GM23338 (cell line): Measurements from ENCODE around the gene PFKP. TPM values are rescaled to one million over a fixed set of nuclear protein-coding genes. Genes with fewer than 3 reads are reported as not detected.

Experiments used
- ATAC-seq: fragments of 200-7000 bp; cut with Tn5 transposase; 3 replicates; pipeline ENCODE4 v1.9.1; 2020
- DNase-seq: peaks from one replicate; pipeline ENCODE4 v3.0.0-alpha.2; 2015; ENCODE audit warnings: low spot score
- H2AFZ ChIP-seq: fragments of 200-600 bp; sonication (generic); 2 replicates; pipeline ENCODE4 v1.8.0; 2016; ENCODE audit warnings: antibody characterized with exemption, mild to moderate bottlenecking, moderate library complexity
- H3F3A ChIP-seq: fragments of 200-600 bp; sonication (generic); replicated peaks from 2 replicates; pipeline ENCODE4 v1.8.0; 2017; ENCODE audit warnings: antibody characterized with exemption, mixed run types, low read depth
- H3K27ac ChIP-seq: fragments of 200-600 bp; sonication (generic); 2 replicates; pipeline ENCODE4 v1.6.1; 2016; ENCODE audit warnings: low read depth
- H3K27me3 ChIP-seq: fragments of 200-600 bp; sonication (generic); 2 replicates; pipeline ENCODE4 v1.8.0; 2016; ENCODE audit warnings: mild to moderate bottlenecking, mixed run types, moderate library complexity; ENCODE audit not compliant: insufficient read depth
- H3K36me3 ChIP-seq: fragments of 200-600 bp; sonication (generic); 2 replicates; pipeline ENCODE4 v1.8.0; 2016; ENCODE audit warnings: mild to moderate bottlenecking; ENCODE audit not compliant: insufficient read depth
- H3K4me1 ChIP-seq: fragments of 200-600 bp; sonication (generic); 2 replicates; pipeline ENCODE4 v1.8.0; 2016; ENCODE audit warnings: mild to moderate bottlenecking, moderate library complexity; ENCODE audit not compliant: insufficient read depth
- H3K4me2 ChIP-seq: fragments of 200-600 bp; sonication (generic); 2 replicates; pipeline ENCODE4 v1.7.1; 2017; ENCODE audit warnings: mixed run types
- H3K4me3 ChIP-seq: fragments of 200-600 bp; sonication (generic); 2 replicates; pipeline ENCODE4 v1.6.1; 2016; ENCODE audit warnings: mixed run types
- H3K79me2 ChIP-seq: fragments of 200-600 bp; sonication (generic); replicated peaks from 2 replicates; pipeline ENCODE4 v1.8.0; 2017; ENCODE audit warnings: mild to moderate bottlenecking; ENCODE audit not compliant: insufficient read depth
- H3K9me2 ChIP-seq: fragments of 200-600 bp; sonication (generic); 2 replicates; pipeline ENCODE4 v1.8.0; 2017; ENCODE audit not compliant: insufficient read depth
- H4K20me1 ChIP-seq: fragments of 200-600 bp; sonication (generic); replicated peaks from 2 replicates; pipeline ENCODE4 v1.8.0; 2017; ENCODE audit warnings: mild to moderate bottlenecking; ENCODE audit not compliant: insufficient read depth
- H3K27ac Mint-ChIP-seq: 2 replicates; pipeline ENCODE4 v1.8.0; 2020; ENCODE audit warnings: inconsistent platforms, mild to moderate bottlenecking, moderate library complexity, mixed read lengths
- H3K27me3 Mint-ChIP-seq: 3 replicates; pipeline ENCODE4 v1.8.0; 2022; ENCODE audit warnings: low read depth, mild to moderate bottlenecking, moderate library complexity, mixed read lengths, inconsistent platforms; ENCODE audit not compliant: insufficient read depth, poor library complexity
- H3K36me3 Mint-ChIP-seq: 3 replicates; pipeline ENCODE4 v1.8.0; 2021; ENCODE audit warnings: low read depth, mild to moderate bottlenecking, inconsistent platforms, moderate library complexity, mixed read lengths
- H3K4me1 Mint-ChIP-seq: 3 replicates; pipeline ENCODE4 v1.8.0; 2020; ENCODE audit warnings: mild to moderate bottlenecking, inconsistent platforms, mixed read lengths
- H3K4me3 Mint-ChIP-seq: 3 replicates; pipeline ENCODE4 v1.8.0; 2021; ENCODE audit warnings: moderate library complexity, mild to moderate bottlenecking, inconsistent platforms, mixed read lengths
- H3K9me3 Mint-ChIP-seq: 3 replicates; pipeline ENCODE4 v1.8.0; 2020; ENCODE audit warnings: moderate library complexity, mild to moderate bottlenecking, inconsistent platforms, mixed read lengths
- CREB1 ChIP-seq: fragments of 250-450 bp; sonication (Bioruptor Pico); IDR thresholded peaks from 2 replicates; pipeline ENCODE4 v1.5.0; 2020; ENCODE audit warnings: low read depth, mild to moderate bottlenecking, moderate library complexity
- CTCF ChIP-seq, 2 experiments: fragments of 200-600 bp in 1 of 2; sonication (generic) in 1 of 2; conservative IDR thresholded peaks; 2 replicates each; pipeline versions ENCODE4 v1.5.1 to v1.6.1; 2016 to 2017; ENCODE audit warnings: antibody characterized with exemption in 2 of 2, low read depth in 2 of 2, mild to moderate bottlenecking in 2 of 2, moderate library complexity in 1 of 2
- ETS1 ChIP-seq: IDR thresholded peaks from 2 replicates; pipeline ENCODE4 v1.6.1; 2016; ENCODE audit warnings: antibody characterized with exemption
- EZH2 ChIP-seq: fragments of 200-600 bp; sonication (generic); IDR thresholded peaks from one replicate; pipeline ENCODE4 v1.8.0; 2017; ENCODE audit warnings: antibody characterized with exemption, mild to moderate bottlenecking, low read depth; ENCODE audit not compliant: unreplicated experiment
- EZH2phosphoT487 ChIP-seq: fragments of 200-600 bp; sonication (generic); IDR thresholded peaks from one replicate; pipeline ENCODE4 v1.8.1; 2018; ENCODE audit warnings: antibody characterized with exemption; ENCODE audit not compliant: unreplicated experiment
- JUNB ChIP-seq: IDR thresholded peaks from one replicate; pipeline ENCODE4 v1.6.1; 2016; ENCODE audit warnings: antibody characterized with exemption; ENCODE audit not compliant: unreplicated experiment
- NANOG ChIP-seq: IDR thresholded peaks from 2 replicates; pipeline ENCODE4 v1.6.1; 2016; ENCODE audit warnings: antibody characterized with exemption, borderline replicate concordance
- POLR2AphosphoS5 ChIP-seq: IDR thresholded peaks from 2 replicates; pipeline ENCODE4 v1.6.1; 2016; ENCODE audit warnings: antibody characterized with exemption, low read depth
- REST ChIP-seq: IDR thresholded peaks from one replicate; pipeline ENCODE4 v1.6.1; 2018; ENCODE audit warnings: antibody characterized with exemption; ENCODE audit not compliant: unreplicated experiment
- STAT1 ChIP-seq: IDR thresholded peaks from one replicate; pipeline ENCODE4 v1.6.1; 2016; ENCODE audit warnings: antibody characterized with exemption; ENCODE audit not compliant: unreplicated experiment
- ZNF114 ChIP-seq: fragments of 250-450 bp; sonication (Bioruptor Pico); IDR thresholded peaks from 2 replicates; pipeline ENCODE4 v1.5.0; 2020; ENCODE audit warnings: mild to moderate bottlenecking, moderate library complexity
- ZNF331 ChIP-seq: fragments of 250-450 bp; sonication (Bioruptor Pico); IDR thresholded peaks from 2 replicates; pipeline ENCODE4 v1.5.0; 2020; ENCODE audit warnings: low read depth, mild to moderate bottlenecking, moderate library complexity
- ZNF462 ChIP-seq: fragments of 250-450 bp; sonication (Bioruptor Pico); IDR thresholded peaks from 2 replicates; pipeline ENCODE4 v1.5.0; 2020; ENCODE audit warnings: mild to moderate bottlenecking, moderate library complexity
- polyA plus RNA-seq: library from polyadenylated mRNA; unstranded; fragments of >200 nt; fragmentation: Nextera tagmentation; extraction: Ambion mirVana; gene quantifications from 2 replicates; pipeline ENCODE4 v1.2.1, GENCODE V29; 2016
- total RNA-seq: library from RNA; depleted of rRNA; stranded (reverse); fragments of >200 nt; shearing (Covaris generic); gene quantifications from 2 replicates; pipeline ENCODE4 v1.2.3, GENCODE V29; 2014

The PFKP gene
- total and polyA plus RNA-seq, 2 experiments from 2014 or later = 56.3 to 120 TPM

- TF ChIP-seq EZH2 (no peak), ZNF331 (CRISPR knock-in tag) (no peak), ETS1 (no peak), STAT1 (no peak), ZNF114 (CRISPR knock-in tag) (no peak), REST (no peak), ZNF462 (CRISPR knock-in tag) (no peak), CTCF (conservative IDR thresholded peaks at IDR 0.05; ENCODE audit: low read depth in 2 of 2) (no peak), JUNB (no peak), CREB1 (CRISPR knock-in tag) (no peak), POLR2AphosphoS5 (no peak), NANOG (no peak), EZH2phosphoT487 (no peak)
- DNase-seq (no peak), ATAC-seq (no peak)
- Histone ChIP-seq H4K20me1 (no peaks in the 10 kb centered on the region), H3F3A (no peaks in the 10 kb centered on the region), H3K4me3 (no peak overlapping the region), H3K4me1 (peaks cover 10% of the 10 kb centered on the region; the same call in 1 of the 2 replicates), H3K4me2 (no peak overlapping the region), H3K9me2 (no peaks in the 10 kb centered on the region), H3K79me2 (no peaks in the 10 kb centered on the region), H3K27ac (no peak overlapping the region), H3K36me3 (no peaks in the 10 kb centered on the region), H2AFZ (no peak overlapping the region), H3K27me3 (no peaks in the 10 kb centered on the region)
- H3K27me3 Mint-ChIP-seq = peaks cover 17% of the 10 kb centered on the region
- H3K9me3 Mint-ChIP-seq = peaks cover 33% of the 10 kb centered on the region
- H3K4me1 Mint-ChIP-seq = peaks cover 20% of the 10 kb centered on the region
- no peak overlapping the region for H3K27ac Mint-ChIP-seq
- no peak overlapping the region for H3K4me3 Mint-ChIP-seq
- peaks cover 20% of the 10 kb centered on the region for H3K36me3 Mint-ChIP-seq
Measured at GRCh38 chr10:3042589-3042988, 24.8 kb upstream of the PFKP start.
